Activated T-cell treated with anti-CD3 and anti-CD28 coated beads, Interleukin-2, amount 50 U/mL, for 1 hour (primary cell): ENCODE results near the gene FAM151B.
A peak's percentile ranks its signal among the peaks of the same experiment; 100 is the strongest.
"Not testable (repeated sequence)": the region's sequence is repeated elsewhere in the genome, so short reads cannot be mapped to it uniquely, and the experiment has no call there.

Experiments
- DNase-seq: peaks from one replicate; pipeline ENCODE4 v3.0.0-alpha.2; 2020

Gene FAM151B

GRCh38 chr5:80487829-80488721 lies at the start of gene FAM151B:
Gene FAM151B (plus strand): TSS chr5:80488100. CDS start chr5:80488124, 24 bp downstream.
- DNase-seq: peak; percentile 73

- no peak for DNase-seq
These were observed 49.2 kb upstream of the FAM151B start for GRCh38 chr5:80438739-80439138.

GRCh38 chr5:80439213-80439612 lies 48.7 kb upstream of the FAM151B start:
- DNase-seq: no peak

- DNase-seq: no peak
These were observed 45.2 kb upstream of the FAM151B start for GRCh38 chr5:80442742-80443141.

- no peak for DNase-seq
These were observed 34.5 kb upstream of the FAM151B start for GRCh38 chr5:80453366-80453765.

- DNase-seq: no peak
These were observed 24.6 kb upstream of the FAM151B start for GRCh38 chr5:80463269-80463668.

GRCh38 chr5:80466669-80467485 lies 21.0 kb upstream of the FAM151B start:
- DNase-seq: no peak

- no peak for DNase-seq
These were observed 19.8 kb upstream of the FAM151B start for GRCh38 chr5:80468131-80468530.

- DNase-seq: not testable (repeated sequence)
These were observed 17.3 kb upstream of the FAM151B start for GRCh38 chr5:80470631-80471030.

GRCh38 chr5:80474929-80475328 lies 13.0 kb upstream of the FAM151B start:
- DNase-seq: no peak

GRCh38 chr5:80479713-80480112 lies 8.2 kb upstream of the FAM151B start:
- DNase-seq: no peak

GRCh38 chr5:80480354-80480753 lies 7.5 kb upstream of the FAM151B start:
- DNase-seq: no peak

GRCh38 chr5:80481019-80481893 lies 6.6 kb upstream of the FAM151B start:
- DNase-seq: no peak

GRCh38 chr5:80482578-80482977 lies 5.3 kb upstream of the FAM151B start:
- DNase-seq: no peak

GRCh38 chr5:80483636-80484232 lies 4.2 kb upstream of the FAM151B start:
- no peak for DNase-seq

GRCh38 chr5:80487444-80487828 lies 464 bp upstream of the FAM151B start:
- no peak for DNase-seq

GRCh38 chr5:80491296-80491695 lies 3.4 kb downstream of the FAM151B start:
- no peak for DNase-seq

GRCh38 chr5:80492741-80493140 lies 4.8 kb downstream of the FAM151B start:
- DNase-seq: no peak

GRCh38 chr5:80493443-80493842 lies 5.5 kb downstream of the FAM151B start:
- not testable (repeated sequence) for DNase-seq

- DNase-seq: no peak
These were observed 8.0 kb downstream of the FAM151B start for GRCh38 chr5:80495891-80496290.

GRCh38 chr5:80502800-80503199 lies 14.9 kb downstream of the FAM151B start:
- no peak for DNase-seq

- no peak for DNase-seq
These were observed 15.7 kb downstream of the FAM151B start for GRCh38 chr5:80503641-80504040.
